Measurements from ENCODE around the gene RPP40. TPM values are rescaled to one million over a fixed set of nuclear protein-coding genes. Genes with fewer than 3 reads are reported as not detected.

RPP40 gene
- polyA plus RNA-seq, 1 donor from 2014 or later = 16.2 TPM

DNA sequence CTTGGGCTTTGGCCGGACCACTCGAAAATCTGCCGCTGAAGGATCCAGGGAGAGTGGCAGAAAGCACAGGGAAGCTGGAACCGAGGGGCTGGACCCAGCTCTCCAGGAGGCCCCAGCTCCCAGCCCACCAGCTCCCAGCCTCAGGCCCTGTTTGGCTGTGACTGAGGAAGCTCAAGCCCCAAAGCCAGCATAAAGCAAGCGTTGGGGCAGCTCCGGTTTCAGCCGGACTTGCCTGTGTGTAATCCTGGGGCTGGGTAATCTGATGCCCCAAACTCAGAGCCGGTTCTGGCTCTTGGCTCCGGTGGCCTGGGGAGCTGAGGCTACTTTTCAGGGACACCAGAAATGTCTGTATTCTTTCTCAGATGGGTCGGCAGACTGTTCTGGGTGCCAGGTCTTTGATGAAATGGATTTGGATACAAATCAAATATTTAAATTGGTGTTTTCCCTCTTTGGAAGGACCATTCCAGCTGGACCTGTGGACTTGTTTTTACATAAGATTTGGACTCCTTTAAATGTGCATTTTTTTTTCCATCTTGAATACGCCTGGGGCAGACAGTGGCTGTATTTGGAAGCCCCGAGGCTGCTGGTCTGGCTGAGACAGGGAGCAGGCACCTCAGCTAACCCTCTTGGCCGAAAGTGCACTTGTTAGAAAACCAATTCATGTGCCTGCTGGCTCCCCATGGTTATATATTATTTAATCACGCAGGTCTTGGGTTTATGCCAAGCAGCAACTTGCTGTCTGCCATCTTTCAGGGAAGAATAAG lies 29.7 kb downstream of the RPP40 start:
- TF ChIP-seq TAF1 (IDR thresholded peaks at IDR 0.05; ENCODE audit: low read depth) (no peak), POLR2AphosphoS5 (IDR thresholded peaks at IDR 0.05) (no peak), SMC3 (conservative IDR thresholded peaks at IDR 0.05; ENCODE audit: poor library complexity) (no peak), EZH2 (IDR thresholded peaks at IDR 0.05; ENCODE audit: borderline replicate concordance, insufficient read depth, low read length, poor library complexity, severe bottlenecking) (no peak), RAD21 (conservative IDR thresholded peaks at IDR 0.05) (no peak), MXI1 (conservative IDR thresholded peaks at IDR 0.05; ENCODE audit: poor library complexity, severe bottlenecking) (no peak), EP300 (conservative IDR thresholded peaks at IDR 0.05; ENCODE audit: poor library complexity, severe bottlenecking) (no peak)
- TF ChIP-seq, protein P1, sequence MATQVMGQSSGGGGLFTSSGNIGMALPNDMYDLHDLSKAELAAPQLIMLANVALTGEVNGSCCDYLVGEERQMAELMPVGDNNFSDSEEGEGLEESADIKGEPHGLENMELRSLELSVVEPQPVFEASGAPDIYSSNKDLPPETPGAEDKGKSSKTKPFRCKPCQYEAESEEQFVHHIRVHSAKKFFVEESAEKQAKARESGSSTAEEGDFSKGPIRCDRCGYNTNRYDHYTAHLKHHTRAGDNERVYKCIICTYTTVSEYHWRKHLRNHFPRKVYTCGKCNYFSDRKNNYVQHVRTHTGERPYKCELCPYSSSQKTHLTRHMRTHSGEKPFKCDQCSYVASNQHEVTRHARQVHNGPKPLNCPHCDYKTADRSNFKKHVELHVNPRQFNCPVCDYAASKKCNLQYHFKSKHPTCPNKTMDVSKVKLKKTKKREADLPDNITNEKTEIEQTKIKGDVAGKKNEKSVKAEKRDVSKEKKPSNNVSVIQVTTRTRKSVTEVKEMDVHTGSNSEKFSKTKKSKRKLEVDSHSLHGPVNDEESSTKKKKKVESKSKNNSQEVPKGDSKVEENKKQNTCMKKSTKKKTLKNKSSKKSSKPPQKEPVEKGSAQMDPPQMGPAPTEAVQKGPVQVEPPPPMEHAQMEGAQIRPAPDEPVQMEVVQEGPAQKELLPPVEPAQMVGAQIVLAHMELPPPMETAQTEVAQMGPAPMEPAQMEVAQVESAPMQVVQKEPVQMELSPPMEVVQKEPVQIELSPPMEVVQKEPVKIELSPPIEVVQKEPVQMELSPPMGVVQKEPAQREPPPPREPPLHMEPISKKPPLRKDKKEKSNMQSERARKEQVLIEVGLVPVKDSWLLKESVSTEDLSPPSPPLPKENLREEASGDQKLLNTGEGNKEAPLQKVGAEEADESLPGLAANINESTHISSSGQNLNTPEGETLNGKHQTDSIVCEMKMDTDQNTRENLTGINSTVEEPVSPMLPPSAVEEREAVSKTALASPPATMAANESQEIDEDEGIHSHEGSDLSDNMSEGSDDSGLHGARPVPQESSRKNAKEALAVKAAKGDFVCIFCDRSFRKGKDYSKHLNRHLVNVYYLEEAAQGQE (IDR thresholded peaks at IDR 0.05; ENCODE audit: borderline replicate concordance) = no peak
- TF ChIP-seq, protein P2, sequence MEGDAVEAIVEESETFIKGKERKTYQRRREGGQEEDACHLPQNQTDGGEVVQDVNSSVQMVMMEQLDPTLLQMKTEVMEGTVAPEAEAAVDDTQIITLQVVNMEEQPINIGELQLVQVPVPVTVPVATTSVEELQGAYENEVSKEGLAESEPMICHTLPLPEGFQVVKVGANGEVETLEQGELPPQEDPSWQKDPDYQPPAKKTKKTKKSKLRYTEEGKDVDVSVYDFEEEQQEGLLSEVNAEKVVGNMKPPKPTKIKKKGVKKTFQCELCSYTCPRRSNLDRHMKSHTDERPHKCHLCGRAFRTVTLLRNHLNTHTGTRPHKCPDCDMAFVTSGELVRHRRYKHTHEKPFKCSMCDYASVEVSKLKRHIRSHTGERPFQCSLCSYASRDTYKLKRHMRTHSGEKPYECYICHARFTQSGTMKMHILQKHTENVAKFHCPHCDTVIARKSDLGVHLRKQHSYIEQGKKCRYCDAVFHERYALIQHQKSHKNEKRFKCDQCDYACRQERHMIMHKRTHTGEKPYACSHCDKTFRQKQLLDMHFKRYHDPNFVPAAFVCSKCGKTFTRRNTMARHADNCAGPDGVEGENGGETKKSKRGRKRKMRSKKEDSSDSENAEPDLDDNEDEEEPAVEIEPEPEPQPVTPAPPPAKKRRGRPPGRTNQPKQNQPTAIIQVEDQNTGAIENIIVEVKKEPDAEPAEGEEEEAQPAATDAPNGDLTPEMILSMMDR (IDR thresholded peaks at IDR 0.05; ENCODE audit: poor library complexity, severe bottlenecking) = no peak
- no peak overlapping the region for H3K9ac ChIP-seq (ENCODE audit: low read length)
- peaks cover 1% of the 10 kb centered on the region for H3K9me3 ChIP-seq (ENCODE audit: low read length)
- no peak overlapping the region for H3K4me3 ChIP-seq (ENCODE audit: low read length)
- no peaks in the 10 kb centered on the region for H3K9me2 ChIP-seq (ENCODE audit: insufficient read depth, low read length)
- no peak overlapping the region for H3K27ac ChIP-seq (ENCODE audit: low read length)
- H3K36me3 ChIP-seq (ENCODE audit: insufficient read depth, low read length) = no peaks in the 10 kb centered on the region
- no peaks in the 10 kb centered on the region for H3F3A ChIP-seq (ENCODE audit: insufficient read depth, low read length, poor library complexity, severe bottlenecking)
- H4K20me1 ChIP-seq (ENCODE audit: insufficient read depth) = no peaks in the 10 kb centered on the region
- H3K4me2 ChIP-seq (ENCODE audit: low read length) = no peak overlapping the region
- no peaks in the 10 kb centered on the region for H3K79me2 ChIP-seq (replicated peaks; ENCODE audit: insufficient read depth, low read length)
- H3K27me3 ChIP-seq (ENCODE audit: insufficient read depth, low read depth, low read length) = no peaks in the 10 kb centered on the region
- H2AFZ ChIP-seq (ENCODE audit: low read depth, low read length) = no peak overlapping the region

DNA sequence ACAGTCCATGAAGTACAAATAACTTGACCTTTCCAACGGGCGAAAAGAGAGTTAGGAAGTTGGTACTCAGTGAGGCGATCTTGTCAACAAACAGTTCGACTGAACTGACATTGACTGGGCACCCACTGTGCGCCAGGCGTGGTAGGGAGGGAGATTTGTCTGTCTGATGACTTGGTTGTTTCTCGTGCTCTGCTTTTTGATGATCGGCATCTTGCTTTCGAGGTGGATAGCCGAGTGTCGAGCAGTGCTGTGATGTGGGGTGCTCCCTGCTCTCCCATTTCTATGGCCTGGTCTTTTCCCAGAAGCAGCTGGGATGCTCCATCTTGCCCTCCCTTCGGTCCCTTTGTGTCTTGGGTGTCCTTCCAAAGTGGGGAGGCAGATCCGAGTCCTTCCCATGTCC lies 30.4 kb downstream of the RPP40 start:
- no peaks in the 10 kb centered on the region for H3K27me3 ChIP-seq (ENCODE audit: insufficient read depth, low read depth, low read length)
- H3K4me2 ChIP-seq (ENCODE audit: low read length) = no peak overlapping the region
- H3K36me3 ChIP-seq (ENCODE audit: insufficient read depth, low read length) = no peaks in the 10 kb centered on the region
- no peak overlapping the region for H3K4me3 ChIP-seq (ENCODE audit: low read length)
- no peak for TF ChIP-seq MXI1 (conservative IDR thresholded peaks at IDR 0.05; ENCODE audit: poor library complexity, severe bottlenecking)
- TF ChIP-seq TAF1 (IDR thresholded peaks at IDR 0.05; ENCODE audit: low read depth) = no peak
- TF ChIP-seq EP300 (conservative IDR thresholded peaks at IDR 0.05; ENCODE audit: poor library complexity, severe bottlenecking) = no peak
- TF ChIP-seq POLR2AphosphoS5 (IDR thresholded peaks at IDR 0.05) = no peak
- TF ChIP-seq, protein P2 (IDR thresholded peaks at IDR 0.05; ENCODE audit: poor library complexity, severe bottlenecking) = no peak
- no peak for TF ChIP-seq EZH2 (IDR thresholded peaks at IDR 0.05; ENCODE audit: borderline replicate concordance, insufficient read depth, low read length, poor library complexity, severe bottlenecking)
- TF ChIP-seq SMC3 (conservative IDR thresholded peaks at IDR 0.05; ENCODE audit: poor library complexity) = no peak
- TF ChIP-seq, protein P1 (IDR thresholded peaks at IDR 0.05; ENCODE audit: borderline replicate concordance) = no peak
- no peak for TF ChIP-seq RAD21 (conservative IDR thresholded peaks at IDR 0.05)
- H3K9me3 ChIP-seq (ENCODE audit: low read length) = no peaks in the 10 kb centered on the region
- H3F3A ChIP-seq (ENCODE audit: insufficient read depth, low read length, poor library complexity, severe bottlenecking) = no peaks in the 10 kb centered on the region
- H2AFZ ChIP-seq (ENCODE audit: low read depth, low read length) = no peak overlapping the region
- no peaks in the 10 kb centered on the region for H3K79me2 ChIP-seq (replicated peaks; ENCODE audit: insufficient read depth, low read length)
- H3K9ac ChIP-seq (ENCODE audit: low read length) = no peak overlapping the region
- no peak overlapping the region for H3K27ac ChIP-seq (ENCODE audit: low read length)
- no peaks in the 10 kb centered on the region for H3K9me2 ChIP-seq (ENCODE audit: insufficient read depth, low read length)
- H4K20me1 ChIP-seq (ENCODE audit: insufficient read depth) = no peaks in the 10 kb centered on the region
